Measurements from ENCODE around the gene TTI1.

The TTI1 gene

GRCh38 chr20:37992802-37993409 is 40.4 kb downstream of the TTI1 start:
- in situ Hi-C loops (cut with MboI; ENCODE audit: low sequenced_read_pairs): no loop called here

GRCh38 chr20:37991908-37992307 is 41.3 kb downstream of the TTI1 start:
- in situ Hi-C loops (cut with MboI; ENCODE audit: low sequenced_read_pairs): no loop called here

- in situ Hi-C loops (cut with MboI; ENCODE audit: low sequenced_read_pairs): no loop called here
Measured at GRCh38 chr20:37991157-37991866, 41.9 kb downstream of the TTI1 start.

- in situ Hi-C loops (cut with MboI; ENCODE audit: low sequenced_read_pairs): no loop called here
Measured at GRCh38 chr20:37990571-37991151, 42.6 kb downstream of the TTI1 start.

GRCh38 chr20:37989601-37990295 is 43.5 kb downstream of the TTI1 start:
- in situ Hi-C loops (cut with MboI; ENCODE audit: low sequenced_read_pairs): no loop called here

GRCh38 chr20:37988306-37988954 is 44.8 kb downstream of the TTI1 start:
- in situ Hi-C loops (cut with MboI; ENCODE audit: low sequenced_read_pairs): no loop called here

GRCh38 chr20:37987602-37988290 is 45.5 kb downstream of the TTI1 start:
- in situ Hi-C loops (cut with MboI; ENCODE audit: low sequenced_read_pairs): no loop called here

GRCh38 chr20:37986873-37987601 is 46.2 kb downstream of the TTI1 start:
- in situ Hi-C loops (cut with MboI; ENCODE audit: low sequenced_read_pairs): no loop called here

GRCh38 chr20:37986044-37986858 is 47.0 kb downstream of the TTI1 start:
- in situ Hi-C loops (cut with MboI; ENCODE audit: low sequenced_read_pairs): no loop called here

GRCh38 chr20:37984018-37984785 is 49.1 kb downstream of the TTI1 start:
- in situ Hi-C loops (cut with MboI; ENCODE audit: low sequenced_read_pairs): no loop called here

- in situ Hi-C loops (cut with MboI; ENCODE audit: low sequenced_read_pairs): no loop called here
Measured at GRCh38 chr20:37983286-37983685, 50.0 kb downstream of the TTI1 start.

GRCh38 chr20:37981568-37981967 is 51.7 kb downstream of the TTI1 start:
- in situ Hi-C loops (cut with MboI; ENCODE audit: low sequenced_read_pairs): no loop called here

- in situ Hi-C loops (cut with MboI; ENCODE audit: low sequenced_read_pairs): no loop called here
Measured at GRCh38 chr20:37980876-37981275, 52.4 kb downstream of the TTI1 start.

- in situ Hi-C loops (cut with MboI; ENCODE audit: low sequenced_read_pairs): no loop called here
Measured at GRCh38 chr20:37980383-37980782, 52.9 kb downstream of the TTI1 start.

- in situ Hi-C loops (cut with MboI; ENCODE audit: low sequenced_read_pairs): no loop called here
Measured at GRCh38 chr20:37979021-37979985, 54.0 kb downstream of the TTI1 start.

GRCh38 chr20:37977786-37978185 is 55.5 kb downstream of the TTI1 start:
- in situ Hi-C loops (cut with MboI; ENCODE audit: low sequenced_read_pairs): no loop called here

GRCh38 chr20:37977338-37977737 is 55.9 kb downstream of the TTI1 start:
- in situ Hi-C loops (cut with MboI; ENCODE audit: low sequenced_read_pairs): no loop called here
